Measurements from ENCODE around the gene ABCA4.
A peak's percentile ranks its signal among the peaks of the same experiment; 100 is the strongest.

ABCA4 gene

DNA sequence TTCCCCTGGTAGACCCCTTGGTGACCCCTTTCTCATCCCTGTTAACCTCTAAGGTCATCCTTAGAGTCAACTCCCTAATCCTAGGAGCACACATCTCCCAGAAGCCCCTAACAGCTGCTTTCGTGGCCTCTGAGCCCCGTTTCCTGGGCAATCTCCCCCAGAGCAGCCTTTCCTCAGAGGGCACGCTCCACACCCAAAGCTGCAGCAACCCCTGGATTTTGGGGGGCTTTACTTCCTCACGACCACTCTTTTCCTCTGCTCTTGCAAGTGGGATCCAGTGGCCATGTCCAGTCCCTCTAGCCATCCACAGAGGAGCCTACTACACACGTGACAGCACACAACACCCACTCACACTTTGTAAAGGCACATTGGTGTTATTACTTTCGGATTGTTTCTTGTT, 13.8 kb downstream of the ABCA4 start:
- no peak overlapping the region for H3K4me3 ChIP-seq (ENCODE audit: low read length)
- peaks cover 10% of the 10 kb centered on the region; the same call in 1 of the 2 replicates for H3K4me1 ChIP-seq (ENCODE audit: low read length)
- H3K4me2 ChIP-seq (ENCODE audit: low read depth, low read length), result no peak overlapping the region
- no peak for DNase-seq
- H3K9ac ChIP-seq (ENCODE audit: low read length), result no peak overlapping the region
- H3K27me3 ChIP-seq (replicated peaks; ENCODE audit: insufficient read depth, low read length), result peaks cover 81% of the 10 kb centered on the region
- no peaks in the 10 kb centered on the region for H3K36me3 ChIP-seq (replicated peaks; ENCODE audit: insufficient read depth, low read length)
- H3K9me3 ChIP-seq (replicated peaks; ENCODE audit: insufficient read depth, low read length), result no peaks in the 10 kb centered on the region
- no peak overlapping the region for H2AFZ ChIP-seq (ENCODE audit: low read length)
- TF ChIP-seq EZH2phosphoT487 (IDR thresholded peaks at IDR 0.05; ENCODE audit: low read length) (no peak), EZH2 (optimal IDR thresholded peaks at IDR 0.05; ENCODE audit: low read depth, low read length) (no peak), CTCF (IDR thresholded peaks at IDR 0.05; ENCODE audit: low read length) (no peak)
- no peak overlapping the region for H3K27ac ChIP-seq (ENCODE audit: low read length)
- peaks cover 3% of the 10 kb centered on the region; the same call in 1 of the 2 replicates for H3F3A ChIP-seq (ENCODE audit: insufficient read depth, low read length)
- no peaks in the 10 kb centered on the region for H3K79me2 ChIP-seq (ENCODE audit: low read length)
- no peaks in the 10 kb centered on the region for H3K9me2 ChIP-seq (replicated peaks; ENCODE audit: insufficient read depth, low read length)
- no peaks in the 10 kb centered on the region for H4K20me1 ChIP-seq (ENCODE audit: insufficient read depth, low read length)

DNA sequence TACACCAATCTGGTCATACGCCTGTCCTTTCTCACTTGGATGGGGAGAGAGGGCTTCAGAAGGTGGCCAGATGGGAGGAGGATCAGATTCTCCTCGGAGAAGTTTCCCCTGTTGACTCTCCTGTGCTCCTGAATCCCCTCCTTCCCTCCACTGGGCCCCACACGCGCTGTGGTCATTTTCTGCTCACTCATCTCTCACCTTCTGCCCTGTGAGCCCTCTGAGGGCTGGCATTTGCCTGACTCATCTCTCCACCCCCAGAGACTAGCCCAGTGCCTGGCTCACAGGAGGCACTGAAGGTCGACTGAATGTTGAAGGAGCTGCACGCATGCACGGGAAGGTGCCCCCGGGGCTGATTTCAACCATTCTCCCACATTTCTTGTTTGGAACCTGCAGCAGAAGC, 14.2 kb downstream of the ABCA4 start:
- H3K27me3 ChIP-seq (replicated peaks; ENCODE audit: insufficient read depth, low read length), result peaks cover 81% of the 10 kb centered on the region
- DNase-seq, result no peak
- H2AFZ ChIP-seq (ENCODE audit: low read length), result no peak overlapping the region
- no peak for TF ChIP-seq CTCF (IDR thresholded peaks at IDR 0.05; ENCODE audit: low read length)
- TF ChIP-seq EZH2 (optimal IDR thresholded peaks at IDR 0.05; ENCODE audit: low read depth, low read length), result no peak
- TF ChIP-seq EZH2phosphoT487 (IDR thresholded peaks at IDR 0.05; ENCODE audit: low read length), result no peak
- no peak overlapping the region for H3K4me3 ChIP-seq (ENCODE audit: low read length)
- H3K4me1 ChIP-seq (ENCODE audit: low read length), result peaks cover 6% of the 10 kb centered on the region; the same call in 1 of the 2 replicates
- no peaks in the 10 kb centered on the region for H3K79me2 ChIP-seq (ENCODE audit: low read length)
- H4K20me1 ChIP-seq (ENCODE audit: insufficient read depth, low read length), result no peaks in the 10 kb centered on the region
- H3K9me2 ChIP-seq (replicated peaks; ENCODE audit: insufficient read depth, low read length), result no peaks in the 10 kb centered on the region
- H3K9ac ChIP-seq (ENCODE audit: low read length), result no peak overlapping the region
- no peak overlapping the region for H3K4me2 ChIP-seq (ENCODE audit: low read depth, low read length)
- H3K36me3 ChIP-seq (replicated peaks; ENCODE audit: insufficient read depth, low read length), result no peaks in the 10 kb centered on the region
- H3K27ac ChIP-seq (ENCODE audit: low read length), result no peak overlapping the region
- peaks cover 3% of the 10 kb centered on the region; the same call in 1 of the 2 replicates for H3F3A ChIP-seq (ENCODE audit: insufficient read depth, low read length)
- H3K9me3 ChIP-seq (replicated peaks; ENCODE audit: insufficient read depth, low read length), result no peaks in the 10 kb centered on the region

DNA sequence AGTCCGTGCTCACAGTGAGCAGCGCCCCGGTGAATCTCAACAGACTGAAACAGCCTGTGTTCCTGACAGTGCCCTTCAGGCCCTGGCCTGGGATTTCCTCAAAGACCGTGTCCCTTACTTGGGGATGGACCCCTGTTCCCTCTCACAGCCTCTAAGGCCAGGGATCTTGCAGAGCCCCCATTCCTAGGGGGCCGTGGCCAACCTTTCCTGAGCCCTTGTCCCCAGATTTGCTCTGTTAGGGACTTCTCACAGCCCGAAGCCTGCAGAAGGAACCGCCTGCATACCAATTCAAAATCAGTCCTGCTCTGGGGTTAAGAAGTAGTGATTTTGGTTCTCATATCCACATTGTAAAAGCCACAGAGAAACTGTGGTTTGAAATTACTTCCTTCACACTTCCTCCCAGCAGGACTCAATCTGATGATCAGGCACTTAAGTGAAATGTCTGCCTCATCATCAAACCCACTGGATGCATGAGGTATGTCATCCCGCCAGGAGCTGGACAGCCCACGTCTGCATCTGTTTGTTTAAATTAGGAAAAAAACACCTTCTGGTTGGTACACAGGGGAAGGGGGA, 14.9 kb downstream of the ABCA4 start:
- H2AFZ ChIP-seq (ENCODE audit: low read length), result no peak overlapping the region

More for the DNA sequence above, 14.9 kb downstream of the ABCA4 start:
- no peaks in the 10 kb centered on the region for H3K9me3 ChIP-seq (replicated peaks; ENCODE audit: insufficient read depth, low read length)
- H3K9me2 ChIP-seq (replicated peaks; ENCODE audit: insufficient read depth, low read length), result no peaks in the 10 kb centered on the region
- no peaks in the 10 kb centered on the region for H3K36me3 ChIP-seq (replicated peaks; ENCODE audit: insufficient read depth, low read length)
- no peak overlapping the region for H3K27ac ChIP-seq (ENCODE audit: low read length)
- no peaks in the 10 kb centered on the region for H4K20me1 ChIP-seq (ENCODE audit: insufficient read depth, low read length)
- TF ChIP-seq CTCF (IDR thresholded peaks at IDR 0.05; ENCODE audit: low read length) (no peak), EZH2phosphoT487 (IDR thresholded peaks at IDR 0.05; ENCODE audit: low read length) (no peak), EZH2 (optimal IDR thresholded peaks at IDR 0.05; ENCODE audit: low read depth, low read length) (no peak)
- H3K9ac ChIP-seq (ENCODE audit: low read length), result no peak overlapping the region
- peak; percentile 61 for DNase-seq
- H3F3A ChIP-seq (ENCODE audit: insufficient read depth, low read length), result peaks cover 3% of the 10 kb centered on the region; the same call in 1 of the 2 replicates
- H3K4me1 ChIP-seq (ENCODE audit: low read length), result 0 out of 2 replicates have a peak, but pooled peaks cover 5% of the 10 kb centered on the region
- peaks cover 76% of the 10 kb centered on the region for H3K27me3 ChIP-seq (replicated peaks; ENCODE audit: insufficient read depth, low read length)
- H3K4me2 ChIP-seq (ENCODE audit: low read depth, low read length), result no peak overlapping the region
- H3K79me2 ChIP-seq (ENCODE audit: low read length), result no peaks in the 10 kb centered on the region
- no peak overlapping the region for H3K4me3 ChIP-seq (ENCODE audit: low read length)
